ENCODE data around the gene DNAH1. TPM values are rescaled to one million over a fixed set of nuclear protein-coding genes. Genes with fewer than 3 reads are reported as not detected.

Gene DNAH1
- total RNA-seq, 1 donor: 8.7 TPM

GRCh38 chr3:52433328-52433995, 117.3 kb downstream of the DNAH1 start:
- no peak for DNase-seq (ENCODE audit: insufficient read length, low spot score, missing footprints)
- Histone ChIP-seq H4K20me1 (ENCODE audit: insufficient read depth, low read length) (no peaks in the 10 kb centered on the region), H3K4me1 (ENCODE audit: insufficient read depth, low read length) (peaks cover 4% of the 10 kb centered on the region)

GRCh38 chr3:52433996-52434479, 117.9 kb downstream of the DNAH1 start:
- Histone ChIP-seq H3K9me3 (ENCODE audit: low read depth, low read length) (no peaks in the 10 kb centered on the region), H4K20me1 (ENCODE audit: insufficient read depth, low read length) (no peaks in the 10 kb centered on the region), H3K4me1 (ENCODE audit: insufficient read depth, low read length) (peaks cover 4% of the 10 kb centered on the region), H3K4me3 (ENCODE audit: insufficient read depth, low read length) (no peak overlapping the region), H2AFZ (ENCODE audit: low read length) (no peak overlapping the region), H3K27me3 (ENCODE audit: insufficient read depth, low read length) (peaks cover 10% of the 10 kb centered on the region), H3K4me2 (ENCODE audit: insufficient read depth, low read length) (no peak overlapping the region), H3K27ac (ENCODE audit: low read depth, low read length) (no peak overlapping the region), H3K79me2 (ENCODE audit: insufficient read depth, low read length) (no peaks in the 10 kb centered on the region), H3K36me3 (ENCODE audit: insufficient read depth, low read length) (no peaks in the 10 kb centered on the region)
- TF ChIP-seq, protein P1, sequence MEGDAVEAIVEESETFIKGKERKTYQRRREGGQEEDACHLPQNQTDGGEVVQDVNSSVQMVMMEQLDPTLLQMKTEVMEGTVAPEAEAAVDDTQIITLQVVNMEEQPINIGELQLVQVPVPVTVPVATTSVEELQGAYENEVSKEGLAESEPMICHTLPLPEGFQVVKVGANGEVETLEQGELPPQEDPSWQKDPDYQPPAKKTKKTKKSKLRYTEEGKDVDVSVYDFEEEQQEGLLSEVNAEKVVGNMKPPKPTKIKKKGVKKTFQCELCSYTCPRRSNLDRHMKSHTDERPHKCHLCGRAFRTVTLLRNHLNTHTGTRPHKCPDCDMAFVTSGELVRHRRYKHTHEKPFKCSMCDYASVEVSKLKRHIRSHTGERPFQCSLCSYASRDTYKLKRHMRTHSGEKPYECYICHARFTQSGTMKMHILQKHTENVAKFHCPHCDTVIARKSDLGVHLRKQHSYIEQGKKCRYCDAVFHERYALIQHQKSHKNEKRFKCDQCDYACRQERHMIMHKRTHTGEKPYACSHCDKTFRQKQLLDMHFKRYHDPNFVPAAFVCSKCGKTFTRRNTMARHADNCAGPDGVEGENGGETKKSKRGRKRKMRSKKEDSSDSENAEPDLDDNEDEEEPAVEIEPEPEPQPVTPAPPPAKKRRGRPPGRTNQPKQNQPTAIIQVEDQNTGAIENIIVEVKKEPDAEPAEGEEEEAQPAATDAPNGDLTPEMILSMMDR (IDR thresholded peaks at IDR 0.05; ENCODE audit: extremely low read depth, low read depth, low read length): no peak
- no peak for DNase-seq (ENCODE audit: insufficient read length, low spot score, missing footprints)

More at GRCh38 chr3:52433328-52433995, 117.3 kb downstream of the DNAH1 start:
- H3K4me2 ChIP-seq (ENCODE audit: insufficient read depth, low read length): no peak overlapping the region
- H3K9me3 ChIP-seq (ENCODE audit: low read depth, low read length): no peaks in the 10 kb centered on the region
- no peaks in the 10 kb centered on the region for H3K79me2 ChIP-seq (ENCODE audit: insufficient read depth, low read length)
- no peak overlapping the region for H3K4me3 ChIP-seq (ENCODE audit: insufficient read depth, low read length)
- no peak overlapping the region for H2AFZ ChIP-seq (ENCODE audit: low read length)
- TF ChIP-seq, protein P1 (IDR thresholded peaks at IDR 0.05; ENCODE audit: extremely low read depth, low read depth, low read length): no peak
- peaks cover 10% of the 10 kb centered on the region for H3K27me3 ChIP-seq (ENCODE audit: insufficient read depth, low read length)
- H3K27ac ChIP-seq (ENCODE audit: low read depth, low read length): no peak overlapping the region
- H3K36me3 ChIP-seq (ENCODE audit: insufficient read depth, low read length): no peaks in the 10 kb centered on the region

- H3K79me2 ChIP-seq (ENCODE audit: insufficient read depth, low read length): no peaks in the 10 kb centered on the region
- TF ChIP-seq, protein P1 (IDR thresholded peaks at IDR 0.05; ENCODE audit: extremely low read depth, low read depth, low read length): no peak
- no peak for DNase-seq (ENCODE audit: insufficient read length, low spot score, missing footprints)
These were observed 118.5 kb downstream of the DNAH1 start for GRCh38 chr3:52434491-52435115.

More at GRCh38 chr3:52434491-52435115, 118.5 kb downstream of the DNAH1 start:
- H3K9me3 ChIP-seq (ENCODE audit: low read depth, low read length): no peaks in the 10 kb centered on the region
- H3K4me3 ChIP-seq (ENCODE audit: insufficient read depth, low read length): no peak overlapping the region
- H3K4me1 ChIP-seq (ENCODE audit: insufficient read depth, low read length): peaks cover 4% of the 10 kb centered on the region
- H3K4me2 ChIP-seq (ENCODE audit: insufficient read depth, low read length): no peak overlapping the region
- H2AFZ ChIP-seq (ENCODE audit: low read length): no peak overlapping the region
- H3K27ac ChIP-seq (ENCODE audit: low read depth, low read length): no peak overlapping the region
- H4K20me1 ChIP-seq (ENCODE audit: insufficient read depth, low read length): no peaks in the 10 kb centered on the region
- peaks cover 10% of the 10 kb centered on the region for H3K27me3 ChIP-seq (ENCODE audit: insufficient read depth, low read length)
- no peaks in the 10 kb centered on the region for H3K36me3 ChIP-seq (ENCODE audit: insufficient read depth, low read length)
